ENCODE results near the gene BRD3. TPM values are rescaled to one million over a fixed set of nuclear protein-coding genes. Genes with fewer than 3 reads are reported as not detected.

The BRD3 gene
- total RNA-seq, 1 donor: 6.9 TPM

- H3K27me3 ChIP-seq (ENCODE audit: insufficient read depth, low read length): no peaks in the 10 kb centered on the region
- peaks cover 36% of the 10 kb centered on the region for H3K36me3 ChIP-seq (ENCODE audit: insufficient read depth, low read length)
- no peak overlapping the region for H3K4me3 ChIP-seq (ENCODE audit: insufficient read depth, low read length)
- peaks cover 18% of the 10 kb centered on the region for H3K4me1 ChIP-seq (ENCODE audit: insufficient read depth, low read length)
- TF ChIP-seq CTCF (IDR thresholded peaks at IDR 0.05; ENCODE audit: extremely low read depth, low read depth, low read length): no peak
- H3K27ac ChIP-seq (ENCODE audit: low read depth, low read length): no peak overlapping the region
- H3K4me2 ChIP-seq (ENCODE audit: insufficient read depth, low read length): no peak overlapping the region
- peaks cover 57% of the 10 kb centered on the region for H4K20me1 ChIP-seq (ENCODE audit: insufficient read depth, low read length)
- peaks cover 57% of the 10 kb centered on the region for H3K79me2 ChIP-seq (ENCODE audit: insufficient read depth, low read length)
- no peak overlapping the region for H2AFZ ChIP-seq (ENCODE audit: low read length)
- peak; percentile 73 for DNase-seq (ENCODE audit: insufficient read length, low spot score, missing footprints)
- H3K9me3 ChIP-seq (ENCODE audit: low read depth, low read length): no peaks in the 10 kb centered on the region
Measured at GRCh38 chr9:134053401-134053871, 14.4 kb downstream of the BRD3 start.

GRCh38 chr9:134052941-134053340 is 14.9 kb downstream of the BRD3 start:
- Histone ChIP-seq H3K36me3 (ENCODE audit: insufficient read depth, low read length) (peaks cover 41% of the 10 kb centered on the region), H4K20me1 (ENCODE audit: insufficient read depth, low read length) (peaks cover 52% of the 10 kb centered on the region), H3K4me1 (ENCODE audit: insufficient read depth, low read length) (peaks cover 13% of the 10 kb centered on the region), H3K27me3 (ENCODE audit: insufficient read depth, low read length) (no peaks in the 10 kb centered on the region), H3K9me3 (ENCODE audit: low read depth, low read length) (no peaks in the 10 kb centered on the region), H3K79me2 (ENCODE audit: insufficient read depth, low read length) (peaks cover 52% of the 10 kb centered on the region), H2AFZ (ENCODE audit: low read length) (no peak overlapping the region), H3K4me2 (ENCODE audit: insufficient read depth, low read length) (no peak overlapping the region), H3K4me3 (ENCODE audit: insufficient read depth, low read length) (no peak overlapping the region), H3K27ac (ENCODE audit: low read depth, low read length) (no peak overlapping the region)
- no peak for DNase-seq (ENCODE audit: insufficient read length, low spot score, missing footprints)
- TF ChIP-seq CTCF (IDR thresholded peaks at IDR 0.05; ENCODE audit: extremely low read depth, low read depth, low read length): no peak

GRCh38 chr9:134052491-134052890 is 15.3 kb downstream of the BRD3 start:
- no peak overlapping the region for H3K4me3 ChIP-seq (ENCODE audit: insufficient read depth, low read length)
- peaks cover 47% of the 10 kb centered on the region for H3K79me2 ChIP-seq (ENCODE audit: insufficient read depth, low read length)
- no peak for DNase-seq (ENCODE audit: insufficient read length, low spot score, missing footprints)
- peaks cover 42% of the 10 kb centered on the region for H3K36me3 ChIP-seq (ENCODE audit: insufficient read depth, low read length)
- H2AFZ ChIP-seq (ENCODE audit: low read length): no peak overlapping the region
- no peak overlapping the region for H3K27ac ChIP-seq (ENCODE audit: low read depth, low read length)
- peaks cover 51% of the 10 kb centered on the region for H4K20me1 ChIP-seq (ENCODE audit: insufficient read depth, low read length)
- H3K4me1 ChIP-seq (ENCODE audit: insufficient read depth, low read length): peaks cover 13% of the 10 kb centered on the region
- TF ChIP-seq CTCF (IDR thresholded peaks at IDR 0.05; ENCODE audit: extremely low read depth, low read depth, low read length): no peak
- H3K4me2 ChIP-seq (ENCODE audit: insufficient read depth, low read length): no peak overlapping the region
- no peaks in the 10 kb centered on the region for H3K27me3 ChIP-seq (ENCODE audit: insufficient read depth, low read length)
- no peaks in the 10 kb centered on the region for H3K9me3 ChIP-seq (ENCODE audit: low read depth, low read length)

- Histone ChIP-seq H3K4me3 (ENCODE audit: insufficient read depth, low read length) (no peak overlapping the region), H3K4me2 (ENCODE audit: insufficient read depth, low read length) (no peak overlapping the region), H3K27ac (ENCODE audit: low read depth, low read length) (no peak overlapping the region), H2AFZ (ENCODE audit: low read length) (no peak overlapping the region), H3K4me1 (ENCODE audit: insufficient read depth, low read length) (peaks cover 9% of the 10 kb centered on the region), H3K27me3 (ENCODE audit: insufficient read depth, low read length) (no peaks in the 10 kb centered on the region), H3K36me3 (ENCODE audit: insufficient read depth, low read length) (peaks cover 42% of the 10 kb centered on the region), H4K20me1 (ENCODE audit: insufficient read depth, low read length) (peaks cover 40% of the 10 kb centered on the region), H3K79me2 (ENCODE audit: insufficient read depth, low read length) (peaks cover 35% of the 10 kb centered on the region), H3K9me3 (ENCODE audit: low read depth, low read length) (no peaks in the 10 kb centered on the region)
- peak; percentile 80 for DNase-seq (ENCODE audit: insufficient read length, low spot score, missing footprints)
- no peak for TF ChIP-seq CTCF (IDR thresholded peaks at IDR 0.05; ENCODE audit: extremely low read depth, low read depth, low read length)
Measured at GRCh38 chr9:134051319-134051718, 16.5 kb downstream of the BRD3 start.
